ENCODE results near the gene SV2C. TPM values are rescaled to one million over a fixed set of nuclear protein-coding genes. Genes with fewer than 3 reads are reported as not detected.
A peak's percentile ranks its signal among the peaks of the same experiment; 100 is the strongest.

The SV2C gene
- total and polyA plus RNA-seq, 2 donors from 2014 or later: 0.13 TPM; not detected in 1

GRCh38 chr5:76402251-76402885 lies 319.2 kb downstream of the SV2C start:
- peaks cover 0 to 5% (median 0%) of the 10 kb centered on the region in 3 donors for H3K4me1 ChIP-seq (ENCODE audit: control insufficient read depth in 2 of 3, insufficient read depth in 2 of 3, low read depth in 1 of 3, low read length in 3 of 3)
- peak overlapping the region; percentile 19 to 54 (median 49) for H3K9ac ChIP-seq (ENCODE audit: low read length in 3 of 3)
- no peak for TF ChIP-seq CTCF (IDR thresholded peaks at IDR 0.05; ENCODE audit: borderline replicate concordance, extremely low read depth, insufficient read depth)
- FAIRE-seq (no peak), DNase-seq (peak; percentile 73 to 85 (median 77))
- H3K36me3 ChIP-seq (ENCODE audit: control insufficient read depth in 2 of 3, insufficient read depth in 3 of 3, low read length in 3 of 3): no peaks in the 10 kb centered on the region
- H3K27ac ChIP-seq (ENCODE audit: low read depth in 2 of 2, low read length in 2 of 2): peak overlapping the region; percentile 32 to 87
- intact Hi-C loops (cut with DNase I): no loop called here
- H3K9me3 ChIP-seq (ENCODE audit: control insufficient read depth in 2 of 3, insufficient read depth in 1 of 3, low read length in 3 of 3): no peaks in the 10 kb centered on the region
- H3K4me3 ChIP-seq (ENCODE audit: low read length in 3 of 3): peak overlapping the region; percentile 70 to 78 (median 75)
- no peaks in the 10 kb centered on the region for H3K27me3 ChIP-seq (ENCODE audit: control insufficient read depth, insufficient read depth, low read length)

- no peaks in the 10 kb centered on the region for H3K36me3 ChIP-seq (ENCODE audit: control insufficient read depth in 2 of 3, insufficient read depth in 3 of 3, low read length in 3 of 3)
- H3K9ac ChIP-seq (ENCODE audit: low read length in 3 of 3): peak within 1 kb of the TSS; percentile 41 to 65 (median 49)
- peaks cover 0 to 5% (median 0%) of the 10 kb centered on the region in 3 donors for H3K4me1 ChIP-seq (ENCODE audit: control insufficient read depth in 2 of 3, insufficient read depth in 2 of 3, low read depth in 1 of 3, low read length in 3 of 3)
- peak; percentile 71 for TF ChIP-seq CTCF (IDR thresholded peaks at IDR 0.05; ENCODE audit: borderline replicate concordance, extremely low read depth, insufficient read depth)
- DNase-seq (peak; percentile 85 to 95 (median 91)), FAIRE-seq (no peak)
- no peaks in the 10 kb centered on the region for H3K27me3 ChIP-seq (ENCODE audit: control insufficient read depth, insufficient read depth, low read length)
- H3K4me3 ChIP-seq (ENCODE audit: low read length in 3 of 3): peak within 1 kb of the TSS; percentile 70 to 78 (median 75)
- intact Hi-C loops (cut with DNase I): no loop called here
- H3K27ac ChIP-seq (ENCODE audit: low read depth in 2 of 2, low read length in 2 of 2): peak within 1 kb of the TSS; percentile 86 to 87
- no peaks in the 10 kb centered on the region for H3K9me3 ChIP-seq (ENCODE audit: control insufficient read depth in 2 of 3, insufficient read depth in 1 of 3, low read length in 3 of 3)
Measured at GRCh38 chr5:76402886-76403765, 319.9 kb downstream of the SV2C start, which contains the start of gene IQGAP2. TSS of gene IQGAP2 (plus strand) at chr5:76403285. CDS start at chr5:76403546, 261 bp downstream.

Data from kidney (tissue), 14 donors.